Prostate gland (tissue), 2 donors: ENCODE measurements around the gene TMUB1. TPM values are rescaled to one million over a fixed set of nuclear protein-coding genes. Genes with fewer than 3 reads are reported as not detected.
A peak's percentile ranks its signal among the peaks of the same experiment; 100 is the strongest.

ENCODE experiments used
- DNase-seq: peaks from one replicate; pipeline ENCODE4 v3.0.0-alpha.2; 2019; ENCODE audit warnings: low spot score
- H3K27ac ChIP-seq, 2 donors: fragments of 200-600 bp; sonication (generic); 2 replicates each; pipeline ENCODE4 v1.5.1; 2017 to 2019
- H3K27me3 ChIP-seq: fragments of 200-600 bp; sonication (generic); replicated peaks from 2 replicates; pipeline ENCODE4 v1.5.1; 2019; ENCODE audit not compliant: insufficient read depth
- H3K36me3 ChIP-seq, 2 donors: fragments of 200-600 bp; sonication (generic); 1 replicate in 1 of 2; 2 replicates in 1 of 2; pipeline versions ENCODE4 v1.5.1 to v1.8.1; 2017 to 2019
- H3K4me1 ChIP-seq: fragments of 200-600 bp; sonication (generic); replicated peaks from 2 replicates; pipeline ENCODE4 v1.5.1; 2019
- H3K4me3 ChIP-seq, 2 donors: fragments of 200-600 bp; sonication (generic); 2 replicates each; pipeline ENCODE4 v1.5.1; 2017 to 2019
- H3K9me3 ChIP-seq: fragments of 200-600 bp; sonication (generic); 2 replicates; pipeline ENCODE4 v1.5.1; 2017
- POLR2A ChIP-seq: fragments of 450-650 bp; IDR thresholded peaks from one replicate; pipeline ENCODE4 v1.6.1; 2016; ENCODE audit warnings: antibody characterized with exemption, mild to moderate bottlenecking
- POLR2AphosphoS5 ChIP-seq: sonication (generic); formaldehyde crosslinking; IDR thresholded peaks from one replicate; pipeline ENCODE4 v1.6.1; 2017; ENCODE audit warnings: antibody characterized with exemption
- WGBS: methylation state at CpG from one replicate; pipeline ENCODE4 v1.1.5; 2018; 5-methylcytosine and 5-hydroxymethylcytosine counted together
- intact Hi-C: fragments of 100-400 bp; cut with DNase I; formaldehyde crosslinking; loops from one replicate; pipeline ENCODE4 v1.14.2; 2022
- total RNA-seq, 2 donors: library from RNA; depleted of rRNA; stranded (reverse); fragments of >200 nt; gene quantifications; one replicate each; pipeline ENCODE4 v1.1.0, GENCODE V29; 2016
- TF ChIP-seq, protein P1 (sequence below), 4 experiments: fragments of 200-600 bp in 2 of 4; fragments of 450-650 bp in 2 of 4; sonication (generic) in 2 of 4; IDR thresholded peaks; 1 replicate in 3 of 4; 2 replicates in 1 of 4; pipeline ENCODE4 v1.5.1; 2016 to 2019; ENCODE audit warnings: antibody characterized with exemption in 4 of 4, mild to moderate bottlenecking in 2 of 4, moderate library complexity in 2 of 4

The TMUB1 gene
- total RNA-seq, 2 donors from 2014 or later, result 79.8 to 99.4 TPM

DNA sequence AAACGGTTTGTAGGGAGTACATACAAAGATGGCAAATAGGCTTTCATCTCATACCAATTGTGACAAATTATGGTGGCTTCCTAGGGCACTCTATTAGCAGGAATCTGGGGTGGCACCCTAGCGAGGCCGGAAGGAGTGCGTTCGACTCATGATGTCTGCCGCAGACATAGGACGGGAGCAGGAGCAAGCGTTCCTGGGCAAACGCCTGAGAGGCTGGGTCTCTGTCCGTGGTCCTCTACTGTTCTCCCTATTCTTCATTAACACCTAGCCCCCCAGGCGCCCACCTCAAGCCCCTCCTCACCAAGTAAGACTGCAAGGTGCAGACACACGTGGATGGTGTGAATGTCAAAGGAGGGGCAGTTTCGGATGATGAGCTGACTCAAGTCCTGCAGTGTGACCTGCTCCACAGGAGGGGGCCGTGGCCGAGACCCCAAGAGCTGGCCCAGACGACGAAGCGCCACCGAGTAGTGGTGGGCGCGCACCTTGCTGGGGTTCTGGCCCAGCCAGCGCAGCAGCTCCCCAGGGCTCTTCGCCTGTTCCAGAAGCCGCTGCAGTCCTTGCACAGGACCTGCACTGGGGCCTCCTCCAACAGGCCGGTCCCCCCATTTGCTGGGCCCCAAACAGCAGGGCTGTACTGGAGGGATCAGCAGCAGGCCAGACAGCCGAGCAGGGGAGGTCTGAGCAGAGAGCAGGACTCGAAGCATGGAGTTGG lies 3.9 kb downstream of the TMUB1 start:
- H3K4me1 ChIP-seq, result peaks cover 27% of the 10 kb centered on the region
- peak overlapping the region in 1 of 2 donors; percentile 90 for H3K27ac ChIP-seq
- peak overlapping the region; percentile 83 to 87 for H3K4me3 ChIP-seq
- WGBS, result 68% methylated on average over 27 of the region's 27 CpGs
- TF ChIP-seq, protein P1, sequence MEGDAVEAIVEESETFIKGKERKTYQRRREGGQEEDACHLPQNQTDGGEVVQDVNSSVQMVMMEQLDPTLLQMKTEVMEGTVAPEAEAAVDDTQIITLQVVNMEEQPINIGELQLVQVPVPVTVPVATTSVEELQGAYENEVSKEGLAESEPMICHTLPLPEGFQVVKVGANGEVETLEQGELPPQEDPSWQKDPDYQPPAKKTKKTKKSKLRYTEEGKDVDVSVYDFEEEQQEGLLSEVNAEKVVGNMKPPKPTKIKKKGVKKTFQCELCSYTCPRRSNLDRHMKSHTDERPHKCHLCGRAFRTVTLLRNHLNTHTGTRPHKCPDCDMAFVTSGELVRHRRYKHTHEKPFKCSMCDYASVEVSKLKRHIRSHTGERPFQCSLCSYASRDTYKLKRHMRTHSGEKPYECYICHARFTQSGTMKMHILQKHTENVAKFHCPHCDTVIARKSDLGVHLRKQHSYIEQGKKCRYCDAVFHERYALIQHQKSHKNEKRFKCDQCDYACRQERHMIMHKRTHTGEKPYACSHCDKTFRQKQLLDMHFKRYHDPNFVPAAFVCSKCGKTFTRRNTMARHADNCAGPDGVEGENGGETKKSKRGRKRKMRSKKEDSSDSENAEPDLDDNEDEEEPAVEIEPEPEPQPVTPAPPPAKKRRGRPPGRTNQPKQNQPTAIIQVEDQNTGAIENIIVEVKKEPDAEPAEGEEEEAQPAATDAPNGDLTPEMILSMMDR (IDR thresholded peaks at IDR 0.05), result no peak
- TF ChIP-seq POLR2AphosphoS5, result no peak
- TF ChIP-seq POLR2A, result no peak
- no peaks in the 10 kb centered on the region for H3K27me3 ChIP-seq
- no peaks in the 10 kb centered on the region for H3K9me3 ChIP-seq
- intact Hi-C loops, result no loop called here
- DNase-seq, result no peak
- peaks cover 0 to 13% of the 10 kb centered on the region in 2 donors for H3K36me3 ChIP-seq

DNA sequence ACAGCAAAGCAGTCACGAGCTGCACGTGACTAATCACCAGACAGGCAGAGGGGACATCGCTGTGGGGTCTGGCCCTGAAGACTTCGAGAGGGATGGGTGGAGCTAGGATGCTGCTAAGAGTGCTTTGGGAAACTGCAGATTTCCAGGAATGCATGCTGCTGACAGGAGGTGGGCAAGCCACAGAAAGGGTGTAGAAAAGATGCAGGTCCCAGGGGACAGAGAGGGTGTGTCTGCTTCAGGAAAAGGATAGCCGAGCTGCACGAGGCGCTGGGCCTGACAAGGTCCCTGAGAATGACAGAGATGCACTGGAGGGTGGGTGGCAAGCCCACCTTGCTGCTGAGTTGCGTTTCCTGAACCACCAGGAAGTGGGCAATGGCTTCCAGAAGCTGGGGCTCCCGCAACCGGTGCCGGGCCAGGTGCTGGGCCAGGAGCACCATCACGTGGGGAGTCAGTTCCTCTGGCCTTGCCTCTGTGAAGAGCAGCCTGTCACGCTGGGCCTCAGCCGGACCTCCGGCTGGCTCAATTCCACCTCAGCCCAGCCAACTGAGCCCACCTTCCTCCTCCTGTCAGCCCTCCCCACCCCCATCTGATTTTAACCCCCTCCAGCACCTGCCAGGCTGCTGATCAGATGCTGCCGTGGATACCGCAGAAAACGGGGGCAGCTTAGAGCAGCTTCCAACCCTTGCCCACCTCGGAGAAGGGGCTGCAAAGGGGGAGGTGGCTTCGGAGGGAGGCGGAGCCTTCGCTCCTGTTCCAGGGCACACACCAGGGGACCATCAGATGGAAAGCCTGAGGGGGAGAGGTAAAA lies 4.9 kb downstream of the TMUB1 start:
- Histone ChIP-seq H3K4me1 (peaks cover 27% of the 10 kb centered on the region), H3K27ac (no peak overlapping the region), H3K27me3 (no peaks in the 10 kb centered on the region), H3K9me3 (no peaks in the 10 kb centered on the region), H3K36me3 (peaks cover 0 to 13% of the 10 kb centered on the region in 2 donors), H3K4me3 (no peak overlapping the region)
- TF ChIP-seq, protein P1 (IDR thresholded peaks at IDR 0.05), result no peak
- no peak for TF ChIP-seq POLR2A
- 39% methylated on average over 22 of the region's 22 CpGs for WGBS
- intact Hi-C loops, result no loop called here
- DNase-seq, result no peak

DNA sequence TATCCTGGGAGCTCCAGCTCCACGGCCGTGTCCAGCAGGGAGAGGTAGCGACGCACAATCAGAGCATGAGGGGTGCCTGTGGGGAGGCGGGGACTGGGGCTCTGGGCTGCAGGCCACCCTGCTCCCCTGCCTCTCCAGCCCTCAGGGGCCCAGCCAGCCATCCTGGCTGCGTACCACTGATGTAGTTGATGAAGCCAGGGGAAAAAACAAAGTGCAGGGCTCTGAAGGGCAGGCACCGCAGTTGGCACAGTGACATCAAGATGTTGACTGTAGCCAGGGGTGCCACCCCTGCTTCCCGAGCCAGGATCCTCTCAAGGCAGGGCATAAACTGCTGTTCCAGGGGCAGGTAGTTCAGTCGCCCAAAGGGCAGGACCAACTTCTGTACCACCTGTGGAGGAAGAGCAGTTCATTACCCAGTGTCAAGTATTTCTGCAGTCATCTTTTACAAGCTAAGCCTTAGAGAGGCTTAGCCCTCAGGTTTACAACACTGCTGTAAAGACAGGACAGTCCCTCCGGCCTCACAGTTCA lies 5.5 kb downstream of the TMUB1 start:
- WGBS, result 52% methylated on average over 9 of the region's 10 CpGs
- no peak for DNase-seq
- Histone ChIP-seq H3K36me3 (peaks cover 0 to 13% of the 10 kb centered on the region in 2 donors), H3K4me3 (no peak overlapping the region), H3K4me1 (peaks cover 26% of the 10 kb centered on the region), H3K27ac (no peak overlapping the region), H3K27me3 (no peaks in the 10 kb centered on the region), H3K9me3 (no peaks in the 10 kb centered on the region)
- intact Hi-C loops, result no loop called here
- TF ChIP-seq POLR2AphosphoS5, result no peak
- TF ChIP-seq POLR2A, result no peak
- TF ChIP-seq, protein P1 (IDR thresholded peaks at IDR 0.05), result no peak

DNA sequence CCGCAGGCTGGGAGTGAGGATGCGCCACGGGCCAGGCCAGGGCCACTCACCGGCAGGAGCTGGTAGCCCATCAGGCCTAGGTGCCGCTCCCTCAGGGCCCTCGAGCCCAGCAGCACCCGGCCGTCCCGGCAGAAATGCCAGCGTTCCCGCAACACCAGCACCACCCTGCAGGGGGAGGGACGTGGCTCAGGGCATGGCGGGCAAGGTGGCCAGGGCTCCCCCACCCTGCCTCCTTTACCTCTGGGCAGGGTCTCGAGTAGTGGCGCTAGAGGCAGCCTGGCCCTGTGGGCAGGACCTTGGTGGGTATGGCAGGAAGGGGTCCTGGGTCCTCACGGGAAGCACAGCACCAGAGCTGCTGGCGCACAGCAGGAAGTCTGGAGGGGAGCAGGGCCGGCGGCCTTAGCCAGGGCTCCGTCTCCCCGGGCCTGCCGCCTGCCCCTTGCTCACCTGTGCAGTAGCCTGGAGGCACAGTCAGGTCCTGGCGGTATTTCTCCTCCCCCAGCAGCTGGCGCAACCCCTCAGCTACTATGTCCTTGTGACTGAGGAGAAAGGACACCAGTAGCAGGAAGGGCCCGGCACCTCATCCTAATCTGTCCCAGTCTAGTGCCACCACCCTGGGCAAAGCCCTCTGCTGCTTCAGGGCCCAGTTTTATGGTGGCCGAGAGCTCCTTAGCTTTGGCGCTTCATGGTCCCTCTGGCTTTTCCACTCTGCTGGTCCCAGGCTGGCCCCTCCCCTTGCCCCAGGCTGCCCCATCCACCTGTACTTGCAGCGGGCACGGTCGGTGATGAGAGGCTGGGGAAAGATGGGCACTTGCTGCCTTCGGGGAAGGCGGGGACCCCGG lies 6.2 kb downstream of the TMUB1 start:
- H3K27ac ChIP-seq, result no peak overlapping the region
- intact Hi-C loops, result no loop called here
- H3K4me3 ChIP-seq, result no peak overlapping the region
- DNase-seq, result no peak
- no peaks in the 10 kb centered on the region for H3K9me3 ChIP-seq
- 69% methylated on average over 32 of the region's 33 CpGs for WGBS
- no peaks in the 10 kb centered on the region for H3K27me3 ChIP-seq
- H3K36me3 ChIP-seq, result peaks cover 0 to 13% of the 10 kb centered on the region in 2 donors
- TF ChIP-seq, protein P1 (IDR thresholded peaks at IDR 0.05), result peak in 1 of 4 experiments; percentile 10
- TF ChIP-seq POLR2A (no peak), POLR2AphosphoS5 (no peak)
- H3K4me1 ChIP-seq, result peaks cover 19% of the 10 kb centered on the region
